ENCODE measurements around the gene HHIP. TPM values are rescaled to one million over a fixed set of nuclear protein-coding genes. Genes with fewer than 3 reads are reported as not detected.

Gene HHIP
- total RNA-seq, 1 donor from 2014 or later, result 0.25 TPM

DNA sequence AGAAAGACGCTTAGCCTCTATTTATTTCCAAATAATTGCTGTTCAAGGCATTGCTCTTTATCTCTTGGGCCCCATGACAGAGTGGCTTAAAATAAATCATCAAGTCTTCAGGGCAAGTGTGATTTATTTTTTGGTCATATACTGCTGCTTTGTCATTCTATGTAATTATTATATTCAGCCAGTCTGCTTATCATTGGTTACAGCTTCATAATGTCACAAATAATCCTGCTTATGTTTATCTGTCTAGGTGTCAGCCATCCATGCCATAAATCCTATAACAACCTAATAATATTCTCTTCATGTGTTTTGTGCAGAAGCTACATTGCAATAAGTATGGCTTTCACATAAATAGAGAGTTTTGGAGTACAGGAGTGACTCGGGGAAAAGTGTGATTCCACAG, 41.0 kb downstream of the HHIP start:
- no peaks in the 10 kb centered on the region for H3K27me3 ChIP-seq
- H3K4me1 ChIP-seq, result no peaks in the 10 kb centered on the region
- H3K4me3 ChIP-seq, result no peak overlapping the region
- H3K27ac ChIP-seq, result no peak overlapping the region
- no peak for DNase-seq (ENCODE audit: extremely low spot score in 2 of 2)
- H3K36me3 ChIP-seq, result no peaks in the 10 kb centered on the region
- H3K9me3 ChIP-seq, result no peaks in the 10 kb centered on the region
- intact Hi-C loops (cut with DNase I), result no loop called here
- TF ChIP-seq POLR2AphosphoS5 (IDR thresholded peaks at IDR 0.05; ENCODE audit: insufficient read depth in 1 of 2, low read depth in 1 of 2), result no peak
- TF ChIP-seq, protein P1, sequence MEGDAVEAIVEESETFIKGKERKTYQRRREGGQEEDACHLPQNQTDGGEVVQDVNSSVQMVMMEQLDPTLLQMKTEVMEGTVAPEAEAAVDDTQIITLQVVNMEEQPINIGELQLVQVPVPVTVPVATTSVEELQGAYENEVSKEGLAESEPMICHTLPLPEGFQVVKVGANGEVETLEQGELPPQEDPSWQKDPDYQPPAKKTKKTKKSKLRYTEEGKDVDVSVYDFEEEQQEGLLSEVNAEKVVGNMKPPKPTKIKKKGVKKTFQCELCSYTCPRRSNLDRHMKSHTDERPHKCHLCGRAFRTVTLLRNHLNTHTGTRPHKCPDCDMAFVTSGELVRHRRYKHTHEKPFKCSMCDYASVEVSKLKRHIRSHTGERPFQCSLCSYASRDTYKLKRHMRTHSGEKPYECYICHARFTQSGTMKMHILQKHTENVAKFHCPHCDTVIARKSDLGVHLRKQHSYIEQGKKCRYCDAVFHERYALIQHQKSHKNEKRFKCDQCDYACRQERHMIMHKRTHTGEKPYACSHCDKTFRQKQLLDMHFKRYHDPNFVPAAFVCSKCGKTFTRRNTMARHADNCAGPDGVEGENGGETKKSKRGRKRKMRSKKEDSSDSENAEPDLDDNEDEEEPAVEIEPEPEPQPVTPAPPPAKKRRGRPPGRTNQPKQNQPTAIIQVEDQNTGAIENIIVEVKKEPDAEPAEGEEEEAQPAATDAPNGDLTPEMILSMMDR (IDR thresholded peaks at IDR 0.05), result no peak
- no peak for TF ChIP-seq POLR2A (IDR thresholded peaks at IDR 0.05)

DNA sequence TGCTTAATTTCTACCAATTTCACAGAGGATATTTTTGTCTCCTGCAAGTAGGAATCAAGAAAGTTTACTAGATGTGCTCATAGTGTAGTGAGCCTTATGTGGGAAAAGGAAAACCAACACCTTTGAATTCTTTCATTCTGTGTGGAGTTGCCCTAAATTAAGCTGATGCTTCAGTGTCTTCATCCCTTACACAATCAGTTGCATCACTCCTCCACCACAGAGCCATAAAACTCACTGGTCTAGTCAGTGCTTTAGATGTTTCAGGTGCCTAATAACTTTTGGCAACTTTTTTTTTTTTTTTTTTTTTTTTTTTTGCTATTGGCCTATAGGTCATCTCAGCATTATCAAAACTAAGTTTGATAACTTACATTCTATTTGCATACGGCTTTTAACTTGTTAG, 41.5 kb downstream of the HHIP start:
- H3K4me1 ChIP-seq, result no peaks in the 10 kb centered on the region
- H3K4me3 ChIP-seq, result no peak overlapping the region
- intact Hi-C loops (cut with DNase I), result no loop called here
- H3K27ac ChIP-seq, result no peak overlapping the region
- H3K36me3 ChIP-seq, result no peaks in the 10 kb centered on the region
- no peaks in the 10 kb centered on the region for H3K9me3 ChIP-seq
- TF ChIP-seq POLR2AphosphoS5 (IDR thresholded peaks at IDR 0.05; ENCODE audit: insufficient read depth in 1 of 2, low read depth in 1 of 2), result no peak
- no peak for TF ChIP-seq POLR2A (IDR thresholded peaks at IDR 0.05)
- TF ChIP-seq, protein P1 (IDR thresholded peaks at IDR 0.05), result no peak
- no peak for DNase-seq (ENCODE audit: extremely low spot score in 2 of 2)
- no peaks in the 10 kb centered on the region for H3K27me3 ChIP-seq

DNA sequence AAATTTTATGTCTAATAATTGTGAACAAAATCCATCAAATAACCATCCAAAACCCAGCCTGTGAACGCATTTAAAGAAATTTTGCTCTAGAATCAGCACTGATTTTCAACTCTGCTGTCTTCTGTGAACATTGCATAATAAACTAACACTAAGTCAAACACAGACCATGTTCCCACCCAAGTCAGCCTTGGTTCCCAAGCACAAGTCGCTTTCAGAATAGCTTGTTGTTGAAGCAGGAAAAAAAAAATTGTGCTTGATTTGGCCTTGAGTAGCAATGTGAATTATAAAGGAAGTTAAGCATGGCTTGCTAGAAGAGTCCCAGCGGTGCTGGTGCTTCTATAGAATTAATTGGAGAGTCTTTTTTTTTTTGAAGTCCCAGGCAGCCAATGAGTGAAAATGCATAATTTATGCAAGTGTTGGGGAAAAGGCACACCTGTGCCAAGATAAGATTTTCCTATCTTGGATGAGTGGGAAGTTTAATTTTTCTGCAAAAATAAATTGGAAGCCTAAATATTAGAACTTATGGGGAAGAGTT, 42.1 kb downstream of the HHIP start:
- H3K4me1 ChIP-seq, result no peaks in the 10 kb centered on the region
- no peak overlapping the region for H3K4me3 ChIP-seq
- TF ChIP-seq, protein P1 (IDR thresholded peaks at IDR 0.05), result no peak
- no peak for TF ChIP-seq POLR2A (IDR thresholded peaks at IDR 0.05)
- no peak for TF ChIP-seq POLR2AphosphoS5 (IDR thresholded peaks at IDR 0.05; ENCODE audit: insufficient read depth in 1 of 2, low read depth in 1 of 2)
- intact Hi-C loops (cut with DNase I), result no loop called here
- H3K9me3 ChIP-seq, result no peaks in the 10 kb centered on the region
- H3K36me3 ChIP-seq, result no peaks in the 10 kb centered on the region
- no peaks in the 10 kb centered on the region for H3K27me3 ChIP-seq
- DNase-seq (ENCODE audit: extremely low spot score in 2 of 2), result no peak
- no peak overlapping the region for H3K27ac ChIP-seq

DNA sequence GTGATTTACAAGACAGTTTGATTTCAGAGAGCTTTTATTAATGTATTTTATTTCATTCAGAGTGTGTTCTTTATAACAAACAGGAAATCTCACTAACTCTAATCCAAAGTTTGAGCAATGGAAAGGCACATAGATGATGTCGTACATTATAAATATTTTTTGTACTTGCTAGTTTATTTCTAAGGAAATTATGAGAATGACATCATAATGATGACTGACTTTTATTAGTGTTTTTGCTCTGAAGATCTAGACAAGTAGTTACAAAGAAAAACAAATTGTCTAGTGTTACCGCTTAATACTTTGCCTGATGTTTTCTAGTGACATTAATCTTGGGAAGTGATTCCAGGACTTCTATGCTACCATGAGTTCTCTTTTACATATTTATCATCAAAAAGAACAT, 43.2 kb downstream of the HHIP start:
- intact Hi-C loops (cut with DNase I), result no loop called here

DNA sequence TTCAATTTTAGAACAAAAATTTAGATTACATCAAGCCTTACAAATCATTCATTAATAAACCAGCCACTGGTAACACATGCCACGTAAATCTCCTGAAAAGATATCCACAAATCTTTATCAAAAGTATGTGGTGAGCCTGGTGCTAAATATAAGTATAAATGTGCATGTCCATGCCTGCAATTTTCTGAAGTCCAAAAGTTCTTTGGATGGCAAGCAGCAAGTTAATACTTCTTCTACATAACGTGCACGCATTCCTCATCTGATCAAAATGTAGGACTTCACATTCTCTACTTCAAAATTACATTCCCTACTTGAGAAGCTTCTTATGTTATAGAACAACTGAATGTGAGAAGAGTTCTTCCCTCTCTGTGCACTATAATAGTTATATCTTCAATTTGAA, 49.8 kb downstream of the HHIP start:
- Histone ChIP-seq H3K9me3 (no peaks in the 10 kb centered on the region), H3K4me1 (no peaks in the 10 kb centered on the region), H3K36me3 (no peaks in the 10 kb centered on the region), H3K4me3 (no peak overlapping the region), H3K27ac (no peak overlapping the region), H3K27me3 (no peaks in the 10 kb centered on the region)
- TF ChIP-seq, protein P1 (IDR thresholded peaks at IDR 0.05), result no peak
- no peak for TF ChIP-seq POLR2AphosphoS5 (IDR thresholded peaks at IDR 0.05; ENCODE audit: insufficient read depth in 1 of 2, low read depth in 1 of 2)
- TF ChIP-seq POLR2A (IDR thresholded peaks at IDR 0.05), result no peak
- no peak for DNase-seq (ENCODE audit: extremely low spot score in 2 of 2)
- intact Hi-C loops (cut with DNase I), result no loop called here

More for the DNA sequence above, 43.2 kb downstream of the HHIP start:
- TF ChIP-seq POLR2A (IDR thresholded peaks at IDR 0.05) (no peak), POLR2AphosphoS5 (IDR thresholded peaks at IDR 0.05; ENCODE audit: insufficient read depth in 1 of 2, low read depth in 1 of 2) (no peak)
- TF ChIP-seq, protein P1 (IDR thresholded peaks at IDR 0.05), result no peak
- Histone ChIP-seq H3K27me3 (no peaks in the 10 kb centered on the region), H3K4me1 (no peaks in the 10 kb centered on the region), H3K36me3 (no peaks in the 10 kb centered on the region), H3K4me3 (no peak overlapping the region), H3K27ac (no peak overlapping the region), H3K9me3 (no peaks in the 10 kb centered on the region)
- DNase-seq (ENCODE audit: extremely low spot score in 2 of 2), result no peak
